SU-DHL-6 (cell line): ENCODE data around the gene FAM47A.

Source experiments
- H2AFZ ChIP-seq: fragments of 200-600 bp; sonication (generic); 2 replicates; pipeline ENCODE4 v1.6.1; 2014; ENCODE audit warnings: low read depth, mild to moderate bottlenecking, moderate library complexity, mixed read lengths, antibody characterized with exemption, low read length; ENCODE audit not compliant: severe bottlenecking
- H3F3A ChIP-seq: fragments of 200-600 bp; shearing (Covaris generic); 2 replicates; pipeline ENCODE4 v1.6.0; 2016; ENCODE audit warnings: antibody characterized with exemption, mild to moderate bottlenecking; ENCODE audit not compliant: insufficient read depth
- H3K27ac ChIP-seq: fragments of 200-600 bp; sonication (generic); 2 replicates; pipeline ENCODE4 v1.5.1; 2016; ENCODE audit warnings: low read depth, mild to moderate bottlenecking, low read length, moderate library complexity, mixed read lengths
- H3K27me3 ChIP-seq: fragments of 200-600 bp; sonication (generic), shearing (Covaris generic); 2 replicates; pipeline ENCODE4 v1.6.0; 2014; ENCODE audit warnings: mild to moderate bottlenecking, low read length
- H3K36me3 ChIP-seq: fragments of 200-600 bp; sonication (generic); 2 replicates; pipeline ENCODE4 v1.6.1; 2014; ENCODE audit warnings: mild to moderate bottlenecking, low read length, mixed read lengths
- H3K4me2 ChIP-seq: fragments of 300-600, 200-600 bp; shearing (Covaris generic), sonication (generic); 2 replicates; pipeline ENCODE4 v1.6.0; 2014; ENCODE audit warnings: low read length, low read depth, mild to moderate bottlenecking; ENCODE audit not compliant: poor library complexity, severe bottlenecking
- H3K4me3 ChIP-seq: fragments of 200-600 bp; sonication (generic); 2 replicates; pipeline ENCODE4 v1.5.1; 2014; ENCODE audit warnings: antibody characterized with exemption, low read length, mild to moderate bottlenecking, mixed read lengths; ENCODE audit not compliant: insufficient read depth, poor library complexity, severe bottlenecking
- H3K79me2 ChIP-seq: fragments of 200-600 bp; sonication (generic); 2 replicates; pipeline ENCODE4 v1.6.1; 2014; ENCODE audit warnings: mild to moderate bottlenecking, low read length, moderate library complexity; ENCODE audit not compliant: insufficient read depth
- H3K9ac ChIP-seq: fragments of 200-600 bp; sonication (generic); 2 replicates; pipeline ENCODE4 v1.7.0; 2014; ENCODE audit warnings: mild to moderate bottlenecking, low read length
- H3K9me2 ChIP-seq: fragments of 200-600 bp; sonication (generic); replicated peaks from 2 replicates; pipeline ENCODE4 v1.6.1; 2014; ENCODE audit warnings: low read length; ENCODE audit not compliant: insufficient read depth
- H3K9me3 ChIP-seq: fragments of 200-600 bp; sonication (generic); 2 replicates; pipeline ENCODE4 v1.6.1; 2014; ENCODE audit warnings: low read length, mixed read lengths; ENCODE audit not compliant: insufficient read depth
- H4K20me1 ChIP-seq: fragments of 200-600 bp; sonication (generic); 2 replicates; pipeline ENCODE4 v1.6.1; 2014; ENCODE audit warnings: low read depth, mild to moderate bottlenecking, antibody characterized with exemption, low read length, moderate library complexity, mixed read lengths
- CTCF ChIP-seq: fragments of 200-600 bp; sonication (generic); IDR thresholded peaks from one replicate; pipeline ENCODE4 v1.5.1; 2017; ENCODE audit warnings: antibody characterized with exemption, mild to moderate bottlenecking, low read length, moderate library complexity; ENCODE audit not compliant: insufficient read depth, poor library complexity, severe bottlenecking
- EZH2phosphoT487 ChIP-seq: fragments of 200-600 bp; sonication (generic), shearing (Covaris generic); conservative IDR thresholded peaks from 2 replicates; pipeline ENCODE4 v1.6.1; 2018; ENCODE audit warnings: mild to moderate bottlenecking, antibody characterized with exemption, low read length, moderate library complexity, mixed read lengths

FAM47A gene

GRCh38 chrX:34126011-34126410 is 6.1 kb downstream of the FAM47A start:
- no peak overlapping the region for H2AFZ ChIP-seq
- H3K9me3 ChIP-seq = no peaks in the 10 kb centered on the region
- no peaks in the 10 kb centered on the region for H3K27me3 ChIP-seq
- no peak overlapping the region for H3K4me2 ChIP-seq
- no peaks in the 10 kb centered on the region for H3F3A ChIP-seq
- no peak for TF ChIP-seq EZH2phosphoT487
- TF ChIP-seq CTCF = no peak
- H3K79me2 ChIP-seq = no peaks in the 10 kb centered on the region
- no peaks in the 10 kb centered on the region for H3K9me2 ChIP-seq
- no peak overlapping the region for H3K9ac ChIP-seq
- H4K20me1 ChIP-seq = no peaks in the 10 kb centered on the region
- H3K36me3 ChIP-seq = no peaks in the 10 kb centered on the region
- no peak overlapping the region for H3K27ac ChIP-seq
- no peak overlapping the region for H3K4me3 ChIP-seq

DNA sequence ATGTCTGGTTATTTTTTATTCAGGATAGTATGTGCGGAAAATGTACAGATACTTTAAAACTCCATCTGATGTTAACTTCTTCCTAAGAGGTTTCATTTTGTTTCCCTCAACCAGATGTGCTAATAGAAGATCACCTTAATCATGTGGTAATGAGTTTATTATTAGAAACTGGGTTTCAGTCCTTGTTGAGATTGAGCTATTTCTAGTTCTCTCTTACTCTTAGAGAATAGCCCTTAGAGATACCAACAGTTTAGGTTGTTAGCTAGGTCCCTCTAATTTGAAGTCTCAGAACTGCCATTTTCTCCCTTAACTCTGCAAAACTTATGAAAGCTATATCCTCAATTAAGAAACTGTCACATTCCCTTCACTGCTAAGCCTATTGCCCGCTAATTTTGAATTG is 13.0 kb downstream of the FAM47A start:
- H3K4me2 ChIP-seq = no peak overlapping the region

GRCh38 chrX:34112459-34112858 is 19.7 kb downstream of the FAM47A start:
- no peak overlapping the region for H3K4me2 ChIP-seq
- no peaks in the 10 kb centered on the region for H3K79me2 ChIP-seq
- no peaks in the 10 kb centered on the region for H3K9me3 ChIP-seq
- H4K20me1 ChIP-seq = no peaks in the 10 kb centered on the region
- no peak overlapping the region for H3K27ac ChIP-seq
- no peak for TF ChIP-seq EZH2phosphoT487
- no peak for TF ChIP-seq CTCF
- H3F3A ChIP-seq = no peaks in the 10 kb centered on the region
- no peaks in the 10 kb centered on the region for H3K9me2 ChIP-seq
- no peak overlapping the region for H2AFZ ChIP-seq
- no peaks in the 10 kb centered on the region for H3K27me3 ChIP-seq
- no peaks in the 10 kb centered on the region for H3K36me3 ChIP-seq
- H3K4me3 ChIP-seq = no peak overlapping the region
- no peak overlapping the region for H3K9ac ChIP-seq

More for the DNA sequence above, 13.0 kb downstream of the FAM47A start:
- Histone ChIP-seq H3K27ac (no peak overlapping the region), H3K9me2 (no peaks in the 10 kb centered on the region), H3F3A (no peaks in the 10 kb centered on the region), H3K9ac (no peak overlapping the region), H4K20me1 (no peaks in the 10 kb centered on the region), H2AFZ (no peak overlapping the region), H3K4me3 (no peak overlapping the region), H3K36me3 (no peaks in the 10 kb centered on the region), H3K79me2 (no peaks in the 10 kb centered on the region), H3K9me3 (no peaks in the 10 kb centered on the region), H3K27me3 (no peaks in the 10 kb centered on the region)
- TF ChIP-seq EZH2phosphoT487 (no peak), CTCF (no peak)
